ENCODE data around the gene ATG4B.

The ATG4B gene

DNA sequence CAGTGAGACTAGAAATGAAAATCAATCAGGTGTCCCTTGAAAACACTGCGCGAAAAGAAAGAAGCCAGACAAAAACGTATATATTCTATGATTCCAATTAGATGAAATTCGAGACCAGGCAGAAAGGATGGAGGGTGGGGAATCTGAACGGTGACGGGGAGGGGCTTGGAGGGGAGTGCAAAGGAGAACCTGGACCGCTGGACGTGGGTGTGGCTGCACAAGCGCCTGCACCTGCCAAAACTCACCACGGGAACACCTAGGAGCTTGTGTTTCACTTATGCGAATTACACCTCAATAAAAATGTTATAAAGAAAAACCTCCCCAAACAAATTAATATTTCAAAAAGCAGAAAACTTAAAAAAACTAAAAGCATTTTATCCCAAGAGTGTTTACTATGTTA, 22.5 kb upstream of the ATG4B start:
- H3K4me1 ChIP-seq (ENCODE audit: insufficient read depth, low read length), result peaks cover 6% of the 10 kb centered on the region; the same call in 1 of the 2 replicates
- no peak overlapping the region for H3K27ac ChIP-seq (ENCODE audit: low read depth, low read length)
- no peaks in the 10 kb centered on the region for H3K9me3 ChIP-seq (ENCODE audit: insufficient read depth, low read depth, low read length)
- 94% methylated on average over 11 of the region's 11 CpGs for WGBS
- H3K9ac ChIP-seq (ENCODE audit: low read depth, low read length), result no peak overlapping the region
- H3K4me3 ChIP-seq (ENCODE audit: low read length), result no peak overlapping the region
- H3K36me3 ChIP-seq (ENCODE audit: insufficient read depth, low read length), result peaks cover 7% of the 10 kb centered on the region; the same call in 1 of the 2 replicates
- H3K27me3 ChIP-seq (ENCODE audit: insufficient read depth, low read length), result no peaks in the 10 kb centered on the region

DNA sequence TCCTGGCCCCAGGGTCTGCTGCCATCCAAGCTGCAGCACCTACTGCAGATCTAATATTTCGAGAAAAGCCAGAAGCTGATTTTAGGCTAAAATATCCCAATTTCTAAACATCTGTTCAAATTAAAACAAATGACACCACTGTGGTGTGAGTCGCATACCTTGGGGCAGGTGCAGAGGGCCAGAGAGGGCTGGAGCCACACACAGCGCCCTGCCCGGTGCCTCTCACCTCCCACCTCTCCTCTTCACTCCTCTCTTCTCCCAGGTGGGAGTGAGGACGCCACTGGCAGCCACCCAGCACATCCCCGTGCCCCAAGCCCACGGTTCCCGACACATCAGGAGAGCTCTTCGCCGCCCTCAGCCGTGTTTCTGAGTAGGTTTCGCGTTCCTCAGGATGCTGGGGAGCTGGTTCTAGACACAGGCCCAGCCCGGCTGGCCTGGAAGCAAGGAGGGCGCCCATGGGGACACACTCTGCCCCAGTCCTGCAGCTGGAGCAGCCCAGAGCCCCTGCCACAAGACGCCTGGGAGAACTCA, 21.9 kb upstream of the ATG4B start:
- Histone ChIP-seq H3K27ac (ENCODE audit: low read depth, low read length) (no peak overlapping the region), H3K4me1 (ENCODE audit: insufficient read depth, low read length) (peaks cover 6% of the 10 kb centered on the region; the same call in 1 of the 2 replicates), H3K27me3 (ENCODE audit: insufficient read depth, low read length) (no peaks in the 10 kb centered on the region), H3K9ac (ENCODE audit: low read depth, low read length) (no peak overlapping the region), H3K9me3 (ENCODE audit: insufficient read depth, low read depth, low read length) (no peaks in the 10 kb centered on the region), H3K36me3 (ENCODE audit: insufficient read depth, low read length) (peaks cover 7% of the 10 kb centered on the region; the same call in 1 of the 2 replicates), H3K4me3 (ENCODE audit: low read length) (no peak overlapping the region)
- 91% methylated on average over 16 of the region's 16 CpGs for WGBS

DNA sequence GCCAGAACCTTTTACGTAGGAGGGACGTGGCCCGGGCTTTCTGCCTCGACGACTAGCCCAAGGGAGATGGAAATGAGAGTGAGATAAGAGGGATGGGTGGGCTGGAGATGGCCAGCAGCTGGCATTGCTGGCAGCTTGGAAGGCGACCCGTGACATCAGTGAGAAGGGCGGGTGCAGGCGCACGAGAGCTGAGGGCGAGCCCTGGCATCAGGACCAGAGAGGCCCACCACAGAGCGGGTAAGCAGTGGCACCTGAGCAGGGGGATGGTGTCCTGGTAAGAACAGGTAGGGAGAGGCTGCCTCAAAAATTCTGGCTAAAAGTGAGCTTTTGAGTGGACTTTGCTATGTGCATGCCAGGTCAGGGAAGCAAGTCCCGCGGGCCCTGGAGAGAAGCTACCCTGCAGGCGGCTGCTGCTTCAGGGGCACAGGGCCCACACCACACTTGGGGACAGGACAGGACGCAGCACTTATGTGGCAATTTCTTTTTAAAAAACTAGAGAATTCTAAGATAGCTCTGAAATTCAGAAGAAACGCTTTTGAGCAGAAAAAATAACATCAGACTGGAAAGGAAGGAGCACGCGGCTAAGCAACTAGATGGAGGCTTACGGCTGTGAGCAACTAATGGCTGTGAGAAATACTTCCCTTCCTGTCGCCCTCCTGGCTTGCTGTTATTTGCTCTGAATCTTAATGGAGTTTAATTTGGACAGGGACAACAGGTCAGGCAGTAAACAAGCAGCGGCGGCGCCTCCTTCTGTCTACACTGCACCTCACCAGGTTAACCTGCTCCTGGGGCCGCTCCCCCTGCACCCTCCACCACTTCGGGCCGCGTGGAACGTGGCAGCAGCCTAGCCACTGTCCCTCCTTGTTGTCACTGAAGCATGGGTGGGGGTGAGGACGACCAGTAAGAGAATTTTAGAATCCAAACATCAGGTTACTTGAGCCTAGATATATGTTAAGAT, 21.0 kb upstream of the ATG4B start:
- 95% methylated on average over 29 of the region's 30 CpGs for WGBS
- Histone ChIP-seq H3K4me1 (ENCODE audit: insufficient read depth, low read length) (peaks cover 6% of the 10 kb centered on the region; the same call in 1 of the 2 replicates), H3K9ac (ENCODE audit: low read depth, low read length) (no peak overlapping the region), H3K27me3 (ENCODE audit: insufficient read depth, low read length) (no peaks in the 10 kb centered on the region), H3K4me3 (ENCODE audit: low read length) (no peak overlapping the region), H3K36me3 (ENCODE audit: insufficient read depth, low read length) (peaks cover 7% of the 10 kb centered on the region; the same call in 1 of the 2 replicates), H3K27ac (ENCODE audit: low read depth, low read length) (no peak overlapping the region), H3K9me3 (ENCODE audit: insufficient read depth, low read depth, low read length) (no peaks in the 10 kb centered on the region)

DNA sequence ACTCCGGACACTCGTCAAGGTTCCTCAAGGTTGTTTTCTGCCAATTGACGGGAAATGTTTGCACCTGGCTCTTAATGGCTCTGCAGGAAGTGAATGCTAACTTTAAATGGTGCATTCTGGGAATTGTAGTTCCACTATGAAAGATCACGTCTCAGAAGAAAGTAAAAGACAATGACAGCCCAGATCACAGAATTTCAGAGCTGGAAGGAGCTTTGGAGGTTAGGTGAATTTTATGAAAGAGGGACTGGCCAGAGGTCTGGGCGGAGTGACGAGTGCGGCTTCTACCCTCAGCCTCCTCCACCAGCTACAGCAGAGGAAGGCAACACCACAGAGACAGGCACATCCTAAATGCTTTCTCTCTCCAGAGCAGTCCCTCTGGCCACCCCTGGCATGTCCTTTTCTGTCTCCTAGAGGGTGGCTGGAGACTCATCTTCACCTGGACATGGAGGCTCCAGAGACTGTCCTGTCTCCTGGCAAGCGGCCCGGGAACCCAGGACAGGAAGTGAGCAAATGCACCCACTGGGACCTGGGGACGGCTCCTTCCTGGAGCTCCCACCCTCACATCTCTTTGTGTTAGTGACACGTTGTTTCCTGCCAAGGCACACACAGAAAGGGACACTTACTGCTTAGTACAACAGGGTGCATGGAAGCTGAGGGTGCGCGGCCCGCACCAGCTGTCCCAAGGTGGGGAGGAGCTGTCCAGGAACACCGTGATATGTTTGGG, 19.9 kb upstream of the ATG4B start:
- Histone ChIP-seq H3K9ac (ENCODE audit: low read depth, low read length) (no peak overlapping the region), H3K27ac (ENCODE audit: low read depth, low read length) (no peak overlapping the region), H3K4me1 (ENCODE audit: insufficient read depth, low read length) (peaks cover 6% of the 10 kb centered on the region; the same call in 1 of the 2 replicates), H3K4me3 (ENCODE audit: low read length) (peak overlapping the region; percentile 5; the same call in 1 of the 2 replicates), H3K27me3 (ENCODE audit: insufficient read depth, low read length) (no peaks in the 10 kb centered on the region), H3K36me3 (ENCODE audit: insufficient read depth, low read length) (peaks cover 7% of the 10 kb centered on the region; the same call in 1 of the 2 replicates), H3K9me3 (ENCODE audit: insufficient read depth, low read depth, low read length) (no peaks in the 10 kb centered on the region)
- WGBS, result 77% methylated on average over 15 of the region's 15 CpGs

DNA sequence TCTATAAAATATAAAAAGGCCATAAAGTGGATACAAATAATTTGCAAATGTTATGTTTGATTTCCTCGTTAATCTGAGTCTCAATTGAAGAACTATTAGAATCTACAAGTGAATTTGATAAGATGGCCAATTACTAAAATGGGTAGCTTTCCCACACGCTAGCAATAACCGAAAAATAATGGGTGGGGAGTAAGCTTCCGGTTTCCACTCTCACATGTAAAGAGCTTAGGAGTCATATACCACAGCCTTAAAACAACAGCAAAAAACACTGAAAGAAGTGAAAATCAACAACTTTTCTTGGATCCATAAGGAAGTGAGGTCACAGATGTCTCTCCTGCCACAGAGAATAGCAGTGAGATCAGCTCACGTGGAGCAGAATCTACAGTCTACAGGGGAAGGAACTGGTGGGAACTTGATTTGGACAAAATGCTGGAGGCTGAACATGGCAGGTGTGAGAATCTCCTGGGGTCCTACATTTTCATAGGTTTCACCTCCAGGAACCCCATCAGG, 19.1 kb upstream of the ATG4B start:
- Histone ChIP-seq H3K4me1 (ENCODE audit: insufficient read depth, low read length) (peaks cover 6% of the 10 kb centered on the region; the same call in 1 of the 2 replicates), H3K27ac (ENCODE audit: low read depth, low read length) (no peak overlapping the region), H3K9ac (ENCODE audit: low read depth, low read length) (no peak overlapping the region), H3K9me3 (ENCODE audit: insufficient read depth, low read depth, low read length) (no peaks in the 10 kb centered on the region), H3K4me3 (ENCODE audit: low read length) (no peak overlapping the region), H3K27me3 (ENCODE audit: insufficient read depth, low read length) (no peaks in the 10 kb centered on the region), H3K36me3 (ENCODE audit: insufficient read depth, low read length) (peaks cover 7% of the 10 kb centered on the region; the same call in 1 of the 2 replicates)
- WGBS, result 97% methylated on average over 5 of the region's 5 CpGs

DNA sequence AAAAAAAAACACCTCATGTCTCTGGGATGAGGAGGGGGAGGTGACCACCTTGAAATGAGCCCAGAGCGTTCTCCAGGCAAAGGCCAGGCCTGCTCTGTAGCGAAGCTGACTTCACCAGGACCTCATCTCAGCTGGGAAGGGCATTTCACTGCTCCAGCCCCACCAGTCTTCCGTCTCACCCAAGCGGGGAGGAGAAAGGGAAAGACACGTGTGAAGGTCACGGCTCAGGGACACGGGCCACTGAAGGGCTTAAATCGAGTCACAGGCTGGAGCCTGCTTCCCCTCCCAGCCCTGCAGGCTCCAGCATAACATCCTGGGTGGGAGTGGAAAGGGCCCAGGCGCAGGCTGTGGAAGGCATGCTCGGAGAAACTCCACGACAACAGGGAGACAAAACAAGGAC, 18.7 kb upstream of the ATG4B start:
- H3K36me3 ChIP-seq (ENCODE audit: insufficient read depth, low read length), result peaks cover 7% of the 10 kb centered on the region; the same call in 1 of the 2 replicates
- no peaks in the 10 kb centered on the region for H3K27me3 ChIP-seq (ENCODE audit: insufficient read depth, low read length)
- H3K4me3 ChIP-seq (ENCODE audit: low read length), result no peak overlapping the region
- no peak overlapping the region for H3K9ac ChIP-seq (ENCODE audit: low read depth, low read length)
- WGBS, result 94% methylated on average over 11 of the region's 11 CpGs
- H3K4me1 ChIP-seq (ENCODE audit: insufficient read depth, low read length), result peaks cover 6% of the 10 kb centered on the region; the same call in 1 of the 2 replicates
- H3K9me3 ChIP-seq (ENCODE audit: insufficient read depth, low read depth, low read length), result no peaks in the 10 kb centered on the region
- H3K27ac ChIP-seq (ENCODE audit: low read depth, low read length), result no peak overlapping the region

DNA sequence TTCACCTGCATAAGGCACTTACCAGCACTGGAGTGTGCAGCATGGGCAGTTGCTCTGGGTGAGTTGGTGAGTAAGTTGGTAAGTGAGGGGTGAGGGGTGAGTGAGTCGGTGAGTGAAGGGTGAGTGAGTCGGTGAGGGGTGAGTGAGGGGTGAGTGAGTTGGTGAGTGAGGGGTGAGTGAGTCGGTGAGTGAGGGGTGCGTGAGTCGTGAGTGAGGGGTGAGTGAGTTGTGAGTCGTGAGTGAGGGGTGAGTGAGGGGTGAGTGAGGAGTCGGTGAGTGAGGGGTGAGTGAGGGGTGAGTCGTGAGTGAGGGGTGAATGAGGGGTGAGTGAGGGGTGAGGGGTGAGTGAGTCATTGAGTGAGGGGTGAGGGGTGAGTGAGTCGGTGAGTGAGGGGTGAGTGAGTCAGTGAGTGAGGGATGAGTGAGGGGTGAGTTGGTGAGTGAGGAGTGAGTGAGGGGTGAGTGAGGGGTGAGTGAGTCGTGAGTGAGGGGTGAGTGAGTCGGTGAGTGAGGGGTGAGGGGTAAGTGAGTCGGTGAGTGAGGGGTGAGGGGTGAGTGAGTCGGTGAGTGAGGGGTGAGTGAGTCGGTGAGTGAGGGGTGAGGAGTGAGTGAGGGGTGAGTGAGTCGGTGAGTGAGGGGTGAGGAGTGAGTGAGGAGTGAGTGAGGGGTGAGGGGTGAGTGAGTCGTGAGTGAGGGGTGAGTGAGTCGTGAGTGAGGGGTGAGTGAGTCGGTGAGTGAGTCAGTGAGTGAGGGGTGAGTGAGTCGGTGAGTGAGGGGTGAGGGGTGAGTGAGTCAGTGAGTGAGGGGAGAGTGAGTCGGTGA, 17.7 kb upstream of the ATG4B start:
- Histone ChIP-seq H3K27ac (ENCODE audit: low read depth, low read length) (no peak overlapping the region), H3K27me3 (ENCODE audit: insufficient read depth, low read length) (no peaks in the 10 kb centered on the region), H3K36me3 (ENCODE audit: insufficient read depth, low read length) (peaks cover 7% of the 10 kb centered on the region; the same call in 1 of the 2 replicates), H3K4me3 (ENCODE audit: low read length) (no peak overlapping the region), H3K4me1 (ENCODE audit: insufficient read depth, low read length) (peaks cover 6% of the 10 kb centered on the region; the same call in 1 of the 2 replicates), H3K9ac (ENCODE audit: low read depth, low read length) (no peak overlapping the region), H3K9me3 (ENCODE audit: insufficient read depth, low read depth, low read length) (no peaks in the 10 kb centered on the region)
- WGBS, result 88% methylated on average over 20 of the region's 20 CpGs

DNA sequence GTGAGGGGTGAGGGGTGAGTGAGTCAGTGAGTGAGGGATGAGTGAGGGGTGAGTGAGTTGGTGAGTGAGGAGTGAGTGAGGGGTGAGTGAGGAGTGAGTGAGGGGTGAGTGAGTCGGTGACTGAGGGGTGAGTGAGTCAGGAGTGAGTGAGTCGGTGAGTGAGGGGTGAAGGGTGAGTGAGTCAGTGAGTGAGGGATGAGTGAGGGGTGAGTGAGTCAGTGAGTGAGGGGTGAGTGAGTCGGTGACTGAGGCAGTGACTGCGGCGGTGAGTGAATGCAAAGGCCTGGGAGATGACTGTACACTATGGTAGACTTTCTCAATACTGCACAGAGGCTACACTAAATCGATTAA, 17.1 kb upstream of the ATG4B start:
- Histone ChIP-seq H3K4me1 (ENCODE audit: insufficient read depth, low read length) (peaks cover 6% of the 10 kb centered on the region; the same call in 1 of the 2 replicates), H3K27me3 (ENCODE audit: insufficient read depth, low read length) (no peaks in the 10 kb centered on the region), H3K9me3 (ENCODE audit: insufficient read depth, low read depth, low read length) (no peaks in the 10 kb centered on the region), H3K9ac (ENCODE audit: low read depth, low read length) (no peak overlapping the region), H3K4me3 (ENCODE audit: low read length) (no peak overlapping the region), H3K36me3 (ENCODE audit: insufficient read depth, low read length) (peaks cover 10% of the 10 kb centered on the region; the same call in 1 of the 2 replicates), H3K27ac (ENCODE audit: low read depth, low read length) (no peak overlapping the region)
- 95% methylated on average over 6 of the region's 6 CpGs for WGBS

DNA sequence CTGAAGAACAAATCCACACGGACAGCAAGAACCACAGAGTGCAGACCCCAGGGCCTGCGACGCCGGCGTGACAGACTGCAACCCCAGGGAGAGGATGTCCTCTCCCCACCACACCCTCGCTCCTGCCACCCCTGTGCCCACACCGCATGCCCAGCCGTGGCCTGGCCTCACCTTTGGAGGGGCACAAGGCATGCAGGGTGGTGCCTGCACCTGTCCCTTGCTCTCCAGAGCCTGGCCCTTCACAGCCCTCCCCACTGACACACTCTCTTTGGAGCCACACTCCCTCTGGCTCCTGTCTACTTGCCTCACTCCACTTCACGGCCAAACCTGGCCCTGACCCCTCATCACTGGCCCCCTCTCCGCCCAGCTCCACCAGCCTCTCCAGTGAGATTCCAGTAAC, 9.8 kb upstream of the ATG4B start:
- no peak overlapping the region for H3K9ac ChIP-seq (ENCODE audit: low read depth, low read length)
- H3K9me3 ChIP-seq (ENCODE audit: insufficient read depth, low read depth, low read length), result no peaks in the 10 kb centered on the region
- H3K27ac ChIP-seq (ENCODE audit: low read depth, low read length), result no peak overlapping the region
- WGBS, result 94% methylated on average over 10 of the region's 10 CpGs
- H3K27me3 ChIP-seq (ENCODE audit: insufficient read depth, low read length), result no peaks in the 10 kb centered on the region
- no peak overlapping the region for H3K4me3 ChIP-seq (ENCODE audit: low read length)
- H3K36me3 ChIP-seq (ENCODE audit: insufficient read depth, low read length), result peaks cover 39% of the 10 kb centered on the region
- no peaks in the 10 kb centered on the region for H3K4me1 ChIP-seq (ENCODE audit: insufficient read depth, low read length)

DNA sequence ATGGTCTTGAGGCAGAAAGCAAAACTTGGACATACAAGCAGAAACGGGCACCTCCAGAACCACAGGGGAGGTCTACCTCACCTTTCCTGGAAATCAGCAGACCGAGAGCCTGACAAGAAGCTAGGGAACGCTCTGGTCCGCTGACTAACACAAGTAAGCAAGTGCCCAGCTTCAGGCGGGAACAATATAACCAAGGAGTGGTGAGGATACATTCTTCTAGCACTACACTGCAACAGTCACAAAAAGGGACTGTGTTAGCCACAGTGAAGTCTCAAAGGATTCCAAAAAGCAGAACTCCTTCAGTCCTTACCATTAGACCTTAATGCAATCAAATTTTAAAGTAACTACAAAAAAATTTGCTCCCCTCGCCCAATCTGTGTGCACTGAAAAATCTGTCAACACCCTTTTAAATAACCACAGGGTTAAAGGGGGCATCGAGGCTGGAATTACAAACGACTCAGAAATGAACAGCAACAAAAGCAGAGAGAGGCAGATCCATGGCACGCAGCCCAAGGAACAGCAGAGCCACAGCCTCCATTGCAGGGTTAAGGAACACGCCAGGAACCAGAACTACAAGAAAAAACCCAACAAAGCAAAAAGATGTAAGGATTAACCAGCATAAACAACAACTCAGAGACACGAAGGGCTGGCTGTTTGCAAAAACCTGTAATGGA, 7.6 kb upstream of the ATG4B start:
- no peaks in the 10 kb centered on the region for H3K4me1 ChIP-seq (ENCODE audit: insufficient read depth, low read length)
- no peaks in the 10 kb centered on the region for H3K9me3 ChIP-seq (ENCODE audit: insufficient read depth, low read depth, low read length)
- 87% methylated on average over 11 of the region's 11 CpGs for WGBS
- H3K9ac ChIP-seq (ENCODE audit: low read depth, low read length), result peak overlapping the region; percentile 20; the same call in 1 of the 2 replicates
- no peak overlapping the region for H3K27ac ChIP-seq (ENCODE audit: low read depth, low read length)
- H3K4me3 ChIP-seq (ENCODE audit: low read length), result no peak overlapping the region
- H3K36me3 ChIP-seq (ENCODE audit: insufficient read depth, low read length), result peaks cover 56% of the 10 kb centered on the region
- no peaks in the 10 kb centered on the region for H3K27me3 ChIP-seq (ENCODE audit: insufficient read depth, low read length)
